Measurements from ENCODE around the gene SEC16A. TPM values are rescaled to one million over a fixed set of nuclear protein-coding genes. Genes with fewer than 3 reads are reported as not detected.

Gene SEC16A
- total RNA-seq, 1 donor from 2014 or later: 94.5 TPM

GRCh38 chr9:136470792-136471469 is 11.9 kb downstream of the SEC16A start:
- H3K4me3 Mint-ChIP-seq (ENCODE audit: unreplicated experiment): no peak overlapping the region
- DNase-seq (ENCODE audit: low read depth) (no peak), FAIRE-seq (no peak)
- H3K4me1 ChIP-seq (ENCODE audit: insufficient read depth, low read length): no peaks in the 10 kb centered on the region
- peaks cover 55% of the 10 kb centered on the region for H3K36me3 ChIP-seq (ENCODE audit: insufficient read depth, low read length)
- no peaks in the 10 kb centered on the region for H3K9me3 Mint-ChIP-seq (ENCODE audit: unreplicated experiment)
- no peaks in the 10 kb centered on the region for H3K27me3 Mint-ChIP-seq (ENCODE audit: low read depth, unreplicated experiment)
- no peak overlapping the region for H3K4me2 ChIP-seq (ENCODE audit: low read length)
- TF ChIP-seq EZH2 (IDR thresholded peaks at IDR 0.05; ENCODE audit: insufficient read depth, low read length): no peak
- no peak for TF ChIP-seq CTCF (IDR thresholded peaks at IDR 0.05; ENCODE audit: insufficient read depth, low read depth, low read length)
- H3K79me2 ChIP-seq (ENCODE audit: insufficient read depth, low read length): peaks cover 90% of the 10 kb centered on the region
- peaks cover 12% of the 10 kb centered on the region for H3K36me3 Mint-ChIP-seq (ENCODE audit: low read depth, unreplicated experiment)
- H4K20me1 ChIP-seq (ENCODE audit: insufficient read depth, low read length): peaks cover 92% of the 10 kb centered on the region
- no peak overlapping the region for H3K4me3 ChIP-seq (ENCODE audit: insufficient read depth, low read depth, low read length)
- no peaks in the 10 kb centered on the region for H3K4me1 Mint-ChIP-seq (ENCODE audit: low read depth, unreplicated experiment)
- H3K9ac ChIP-seq (ENCODE audit: low read length): no peak overlapping the region
- H3K27ac Mint-ChIP-seq (ENCODE audit: unreplicated experiment): no peak overlapping the region
- no peak overlapping the region for H3K27ac ChIP-seq (ENCODE audit: low read depth, low read length)
- no peaks in the 10 kb centered on the region for H3K27me3 ChIP-seq (ENCODE audit: insufficient read depth, low read length)
- no peak overlapping the region for H2AFZ ChIP-seq (ENCODE audit: low read depth, low read length)
- H3K9me3 ChIP-seq (ENCODE audit: insufficient read depth, low read depth, low read length): no peaks in the 10 kb centered on the region

- no peaks in the 10 kb centered on the region for H3K4me1 Mint-ChIP-seq (ENCODE audit: low read depth, unreplicated experiment)
- peaks cover 54% of the 10 kb centered on the region for H3K36me3 ChIP-seq (ENCODE audit: insufficient read depth, low read length)
- no peak overlapping the region for H3K9ac ChIP-seq (ENCODE audit: low read length)
- no peak overlapping the region for H3K4me2 ChIP-seq (ENCODE audit: low read length)
- no peaks in the 10 kb centered on the region for H3K9me3 Mint-ChIP-seq (ENCODE audit: unreplicated experiment)
- H4K20me1 ChIP-seq (ENCODE audit: insufficient read depth, low read length): peaks cover 89% of the 10 kb centered on the region
- no peaks in the 10 kb centered on the region for H3K4me1 ChIP-seq (ENCODE audit: insufficient read depth, low read length)
- peaks cover 14% of the 10 kb centered on the region for H3K36me3 Mint-ChIP-seq (ENCODE audit: low read depth, unreplicated experiment)
- TF ChIP-seq CTCF (IDR thresholded peaks at IDR 0.05; ENCODE audit: insufficient read depth, low read depth, low read length): no peak
- no peak for TF ChIP-seq EZH2 (IDR thresholded peaks at IDR 0.05; ENCODE audit: insufficient read depth, low read length)
- no peaks in the 10 kb centered on the region for H3K27me3 ChIP-seq (ENCODE audit: insufficient read depth, low read length)
- H3K9me3 ChIP-seq (ENCODE audit: insufficient read depth, low read depth, low read length): no peaks in the 10 kb centered on the region
- H3K4me3 ChIP-seq (ENCODE audit: insufficient read depth, low read depth, low read length): no peak overlapping the region
- H2AFZ ChIP-seq (ENCODE audit: low read depth, low read length): no peak overlapping the region
- H3K4me3 Mint-ChIP-seq (ENCODE audit: unreplicated experiment): no peak overlapping the region
- no peak overlapping the region for H3K27ac Mint-ChIP-seq (ENCODE audit: unreplicated experiment)
- H3K27ac ChIP-seq (ENCODE audit: low read depth, low read length): no peak overlapping the region
- FAIRE-seq (no peak), DNase-seq (ENCODE audit: low read depth) (no peak)
- peaks cover 88% of the 10 kb centered on the region for H3K79me2 ChIP-seq (ENCODE audit: insufficient read depth, low read length)
- H3K27me3 Mint-ChIP-seq (ENCODE audit: low read depth, unreplicated experiment): no peaks in the 10 kb centered on the region
These were observed 12.5 kb downstream of the SEC16A start for GRCh38 chr9:136470356-136470755.

- Histone ChIP-seq H3K9me3 (ENCODE audit: insufficient read depth, low read depth, low read length) (no peaks in the 10 kb centered on the region), H3K27ac (ENCODE audit: low read depth, low read length) (no peak overlapping the region), H3K27me3 (ENCODE audit: insufficient read depth, low read length) (no peaks in the 10 kb centered on the region), H3K4me3 (ENCODE audit: insufficient read depth, low read depth, low read length) (no peak overlapping the region), H3K36me3 (ENCODE audit: insufficient read depth, low read length) (peaks cover 52% of the 10 kb centered on the region), H4K20me1 (ENCODE audit: insufficient read depth, low read length) (peaks cover 89% of the 10 kb centered on the region), H3K4me2 (ENCODE audit: low read length) (no peak overlapping the region), H3K9ac (ENCODE audit: low read length) (no peak overlapping the region), H3K79me2 (ENCODE audit: insufficient read depth, low read length) (peaks cover 72% of the 10 kb centered on the region), H2AFZ (ENCODE audit: low read depth, low read length) (no peak overlapping the region), H3K4me1 (ENCODE audit: insufficient read depth, low read length) (no peaks in the 10 kb centered on the region)
- Mint-ChIP-seq H3K4me3 (ENCODE audit: unreplicated experiment) (no peak overlapping the region), H3K4me1 (ENCODE audit: low read depth, unreplicated experiment) (no peaks in the 10 kb centered on the region), H3K27me3 (ENCODE audit: low read depth, unreplicated experiment) (no peaks in the 10 kb centered on the region), H3K9me3 (ENCODE audit: unreplicated experiment) (no peaks in the 10 kb centered on the region), H3K27ac (ENCODE audit: unreplicated experiment) (no peak overlapping the region), H3K36me3 (ENCODE audit: low read depth, unreplicated experiment) (peaks cover 10% of the 10 kb centered on the region)
- DNase-seq (ENCODE audit: low read depth) (no peak), FAIRE-seq (no peak)
- TF ChIP-seq EZH2 (IDR thresholded peaks at IDR 0.05; ENCODE audit: insufficient read depth, low read length) (no peak), CTCF (IDR thresholded peaks at IDR 0.05; ENCODE audit: insufficient read depth, low read depth, low read length) (no peak)
These were observed 15.1 kb downstream of the SEC16A start for GRCh38 chr9:136467766-136468165.
